Measurements from ENCODE around the gene NTN1. TPM values are rescaled to one million over a fixed set of nuclear protein-coding genes. Genes with fewer than 3 reads are reported as not detected.

NTN1 gene
- total RNA-seq, 2 experiments from 2014 or later, result 0.31 to 0.47 TPM

GRCh38 chr17:9226130-9226793, 205.0 kb downstream of the NTN1 start:
- Mint-ChIP-seq H3K27ac (no peak overlapping the region), H3K9me3 (no peaks in the 10 kb centered on the region), H3K27me3 (ENCODE audit: low read depth) (no peaks in the 10 kb centered on the region), H3K4me1 (ENCODE audit: low read depth) (peaks cover 5% of the 10 kb centered on the region), H3K4me3 (no peak overlapping the region), H3K36me3 (ENCODE audit: low read depth) (no peaks in the 10 kb centered on the region)
- CTCF ChIA-PET, result no interaction called here
- DNase-seq, result no peak
- intact Hi-C loops (cut with micrococcal nuclease), result no loop called here

- Mint-ChIP-seq H3K4me3 (no peak overlapping the region), H3K27me3 (ENCODE audit: low read depth) (no peaks in the 10 kb centered on the region), H3K9me3 (no peaks in the 10 kb centered on the region), H3K27ac (no peak overlapping the region), H3K4me1 (ENCODE audit: low read depth) (peaks cover 5% of the 10 kb centered on the region), H3K36me3 (ENCODE audit: low read depth) (no peaks in the 10 kb centered on the region)
- peak; percentile 80 for DNase-seq
- intact Hi-C loops (cut with micrococcal nuclease), result loop anchor here (1.0 kb wide), 1 partner anchor 64 kb away; no protein-coding TSS in a partner anchor
- CTCF ChIA-PET, result no interaction called here
These were observed 205.5 kb downstream of the NTN1 start for GRCh38 chr17:9226794-9227135.

GRCh38 chr17:9227819-9228407, 206.6 kb downstream of the NTN1 start:
- Mint-ChIP-seq H3K4me3 (no peak overlapping the region), H3K9me3 (no peaks in the 10 kb centered on the region), H3K27me3 (ENCODE audit: low read depth) (no peaks in the 10 kb centered on the region), H3K36me3 (ENCODE audit: low read depth) (no peaks in the 10 kb centered on the region), H3K27ac (no peak overlapping the region), H3K4me1 (ENCODE audit: low read depth) (peaks cover 5% of the 10 kb centered on the region)
- CTCF ChIA-PET, result no interaction called here
- DNase-seq, result no peak
- intact Hi-C loops (cut with micrococcal nuclease), result loop anchor here (1.0 kb wide), 1 partner anchor 62 kb away; no protein-coding TSS in a partner anchor

DNA sequence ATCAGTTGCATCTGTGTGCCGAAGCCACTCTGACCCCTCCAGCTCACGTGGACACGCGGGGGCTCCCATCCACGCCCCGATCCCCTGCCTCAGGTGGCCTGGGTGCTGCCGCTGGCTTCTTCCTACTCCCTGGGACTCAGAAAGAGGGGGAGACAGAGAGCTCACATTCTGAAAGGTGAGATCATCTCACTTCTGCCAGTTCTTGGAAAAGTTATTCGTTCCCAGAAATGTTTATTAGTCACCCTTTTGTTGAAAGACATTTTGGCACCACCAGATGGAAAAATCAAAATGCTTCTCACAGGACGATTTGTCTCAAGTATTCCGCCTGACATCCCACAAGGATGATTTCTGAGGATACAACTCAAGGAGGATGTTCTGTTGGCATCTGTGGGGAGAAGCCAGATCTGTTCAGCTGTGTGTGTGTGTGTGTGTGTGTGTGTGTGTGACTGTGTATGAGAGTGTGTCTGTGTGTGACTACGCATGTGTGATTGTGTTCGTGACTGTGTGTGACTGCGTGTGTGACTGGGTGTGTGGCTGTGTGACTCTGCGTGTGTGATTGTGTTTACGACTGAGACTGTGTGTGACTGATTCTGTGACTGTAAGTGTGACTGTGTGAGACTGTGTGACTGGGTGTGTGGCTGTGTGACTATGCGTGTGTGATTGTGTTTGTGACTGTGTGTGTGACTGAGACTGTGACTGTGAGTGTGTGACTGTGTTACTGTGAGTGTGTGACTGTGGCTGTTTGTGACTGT, 207.3 kb downstream of the NTN1 start:
- CTCF ChIA-PET, result no interaction called here
- Mint-ChIP-seq H3K9me3 (no peaks in the 10 kb centered on the region), H3K27me3 (ENCODE audit: low read depth) (no peaks in the 10 kb centered on the region), H3K4me3 (no peak overlapping the region), H3K36me3 (ENCODE audit: low read depth) (no peaks in the 10 kb centered on the region), H3K27ac (no peak overlapping the region), H3K4me1 (ENCODE audit: low read depth) (peaks cover 5% of the 10 kb centered on the region)
- intact Hi-C loops (cut with micrococcal nuclease), result no loop called here
- no peak for DNase-seq

DNA sequence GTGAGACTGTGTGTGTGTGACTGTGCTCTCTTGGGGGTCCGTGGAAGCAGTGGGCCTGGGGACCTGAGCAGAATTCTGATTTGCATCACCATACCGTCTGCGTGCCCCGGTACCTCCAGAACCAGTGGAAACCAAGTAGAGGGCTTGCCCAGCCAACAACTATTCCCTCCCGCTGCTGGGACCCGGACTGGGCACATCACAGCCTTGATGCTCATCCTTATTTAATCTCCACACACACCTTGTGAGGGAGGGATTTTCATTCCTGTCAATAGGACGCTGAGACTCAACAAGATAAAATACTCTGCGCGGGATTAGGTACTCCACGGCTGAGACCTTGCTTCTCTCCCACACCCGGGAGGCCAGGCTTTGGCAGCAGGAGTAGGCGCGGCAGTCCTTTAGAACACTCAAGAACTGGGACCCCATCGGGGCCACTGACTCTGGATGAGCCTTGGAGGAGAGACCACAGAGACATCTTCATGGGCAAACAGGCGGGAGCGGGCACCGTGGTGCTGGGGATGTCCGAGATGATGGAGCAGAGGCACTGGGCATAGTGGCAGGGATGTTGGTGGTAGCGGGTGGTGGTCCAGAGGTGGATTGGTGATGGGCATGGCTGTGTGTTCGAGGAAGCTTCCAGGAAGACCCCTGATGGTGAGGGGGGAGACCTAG, 208.0 kb downstream of the NTN1 start:
- H3K36me3 Mint-ChIP-seq (ENCODE audit: low read depth), result no peaks in the 10 kb centered on the region
- H3K27me3 Mint-ChIP-seq (ENCODE audit: low read depth), result no peaks in the 10 kb centered on the region
- intact Hi-C loops (cut with micrococcal nuclease), result no loop called here
- CTCF ChIA-PET, result no interaction called here
- no peak overlapping the region for H3K4me3 Mint-ChIP-seq
- no peak overlapping the region for H3K27ac Mint-ChIP-seq
- no peaks in the 10 kb centered on the region for H3K9me3 Mint-ChIP-seq
- DNase-seq, result no peak
- peaks cover 5% of the 10 kb centered on the region for H3K4me1 Mint-ChIP-seq (ENCODE audit: low read depth)

GRCh38 chr17:9229826-9230201, 208.5 kb downstream of the NTN1 start:
- H3K4me1 Mint-ChIP-seq (ENCODE audit: low read depth), result peaks cover 4% of the 10 kb centered on the region
- intact Hi-C loops (cut with micrococcal nuclease), result no loop called here
- no peaks in the 10 kb centered on the region for H3K9me3 Mint-ChIP-seq
- no peak overlapping the region for H3K4me3 Mint-ChIP-seq
- no peak overlapping the region for H3K27ac Mint-ChIP-seq
- H3K36me3 Mint-ChIP-seq (ENCODE audit: low read depth), result no peaks in the 10 kb centered on the region
- H3K27me3 Mint-ChIP-seq (ENCODE audit: low read depth), result no peaks in the 10 kb centered on the region
- no peak for DNase-seq
- CTCF ChIA-PET, result no interaction called here

- no peak for DNase-seq
- Mint-ChIP-seq H3K27me3 (ENCODE audit: low read depth) (no peaks in the 10 kb centered on the region), H3K4me1 (ENCODE audit: low read depth) (peaks cover 3% of the 10 kb centered on the region), H3K36me3 (ENCODE audit: low read depth) (no peaks in the 10 kb centered on the region), H3K27ac (no peak overlapping the region), H3K9me3 (no peaks in the 10 kb centered on the region), H3K4me3 (no peak overlapping the region)
- intact Hi-C loops (cut with micrococcal nuclease), result no loop called here
- CTCF ChIA-PET, result interaction anchor here (0.7 kb wide), 1 partner anchor 29 kb away, joined by 4 read pairs; no protein-coding TSS in a partner anchor
These were observed 209.0 kb downstream of the NTN1 start for GRCh38 chr17:9230346-9230745.

- H3K27ac Mint-ChIP-seq, result no peak overlapping the region
- DNase-seq, result no peak
- peaks cover 3% of the 10 kb centered on the region for H3K4me1 Mint-ChIP-seq (ENCODE audit: low read depth)
- no peak overlapping the region for H3K4me3 Mint-ChIP-seq
- H3K36me3 Mint-ChIP-seq (ENCODE audit: low read depth), result no peaks in the 10 kb centered on the region
- H3K9me3 Mint-ChIP-seq, result no peaks in the 10 kb centered on the region
- CTCF ChIA-PET, result interaction anchor here (0.7 kb wide), 1 partner anchor 29 kb away, joined by 4 read pairs; no protein-coding TSS in a partner anchor
- H3K27me3 Mint-ChIP-seq (ENCODE audit: low read depth), result no peaks in the 10 kb centered on the region
- intact Hi-C loops (cut with micrococcal nuclease), result no loop called here
These were observed 209.6 kb downstream of the NTN1 start for GRCh38 chr17:9230861-9231260.

DNA sequence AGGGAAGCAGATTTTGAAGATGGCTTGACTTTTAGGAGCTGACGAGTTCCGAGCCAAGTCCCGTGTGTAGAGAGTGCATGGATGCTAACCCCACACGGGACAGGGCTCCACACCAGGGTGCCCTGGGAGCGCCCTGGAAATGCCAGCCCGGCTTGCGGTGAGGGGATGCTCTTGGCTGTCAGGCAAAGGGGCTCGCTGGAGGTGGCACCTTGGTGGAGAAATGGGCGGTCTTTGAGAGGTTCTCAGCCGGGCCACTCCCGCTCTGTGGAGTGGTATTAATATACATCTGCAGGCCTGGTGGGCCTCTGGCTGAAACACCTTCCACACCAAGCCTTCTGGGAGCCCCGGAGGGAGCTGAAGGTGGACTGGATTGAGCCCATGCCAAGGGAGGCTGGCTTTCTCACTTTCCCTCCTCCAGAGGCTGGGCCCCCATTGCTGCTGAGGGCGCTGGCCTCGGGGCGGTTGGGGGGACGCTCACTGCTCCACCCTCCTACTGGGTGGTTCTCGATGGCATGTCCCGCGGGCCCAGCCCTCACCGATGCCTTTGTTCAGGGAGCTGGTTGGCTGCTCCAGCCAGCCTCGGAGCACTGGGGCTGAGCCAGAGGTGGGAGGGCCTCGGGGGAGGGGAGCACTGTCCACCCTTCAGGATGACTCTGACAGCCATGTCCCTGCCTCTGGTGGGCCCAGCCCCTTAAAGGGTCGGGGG, 210.3 kb downstream of the NTN1 start:
- no peak for DNase-seq
- H3K36me3 Mint-ChIP-seq (ENCODE audit: low read depth), result no peaks in the 10 kb centered on the region
- no peaks in the 10 kb centered on the region for H3K9me3 Mint-ChIP-seq
- intact Hi-C loops (cut with micrococcal nuclease), result no loop called here
- no peaks in the 10 kb centered on the region for H3K27me3 Mint-ChIP-seq (ENCODE audit: low read depth)
- H3K27ac Mint-ChIP-seq, result no peak overlapping the region
- CTCF ChIA-PET, result no interaction called here
- H3K4me3 Mint-ChIP-seq, result no peak overlapping the region
- H3K4me1 Mint-ChIP-seq (ENCODE audit: low read depth), result peaks cover under 1% of the 10 kb centered on the region

GRCh38 chr17:9232155-9232475, 210.8 kb downstream of the NTN1 start:
- CTCF ChIA-PET, result no interaction called here
- H3K27ac Mint-ChIP-seq, result no peak overlapping the region
- intact Hi-C loops (cut with micrococcal nuclease), result no loop called here
- no peaks in the 10 kb centered on the region for H3K36me3 Mint-ChIP-seq (ENCODE audit: low read depth)
- no peak for DNase-seq
- no peaks in the 10 kb centered on the region for H3K4me1 Mint-ChIP-seq (ENCODE audit: low read depth)
- H3K4me3 Mint-ChIP-seq, result no peak overlapping the region
- no peaks in the 10 kb centered on the region for H3K9me3 Mint-ChIP-seq
- no peaks in the 10 kb centered on the region for H3K27me3 Mint-ChIP-seq (ENCODE audit: low read depth)

GRCh38 chr17:9232591-9233270, 211.4 kb downstream of the NTN1 start:
- no peaks in the 10 kb centered on the region for H3K36me3 Mint-ChIP-seq (ENCODE audit: low read depth)
- CTCF ChIA-PET, result no interaction called here

DNA sequence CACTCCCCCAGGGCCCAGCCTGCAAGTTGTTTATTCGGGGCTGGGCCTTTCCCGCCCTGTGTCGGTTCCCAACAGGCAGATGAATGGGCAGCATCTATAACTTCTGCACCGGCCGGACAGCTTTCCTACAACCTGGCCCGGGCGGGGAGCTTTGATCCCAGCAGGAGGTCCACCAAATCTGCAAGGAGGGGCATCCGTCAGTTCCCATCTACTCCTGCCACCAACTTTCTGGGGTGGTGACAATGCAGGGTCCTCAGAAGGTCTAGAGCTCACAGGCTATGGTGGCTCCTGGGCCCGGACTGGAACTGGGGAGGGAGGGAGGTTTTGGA, 211.9 kb downstream of the NTN1 start:
- Mint-ChIP-seq H3K4me3 (no peak overlapping the region), H3K36me3 (ENCODE audit: low read depth) (no peaks in the 10 kb centered on the region), H3K4me1 (ENCODE audit: low read depth) (no peaks in the 10 kb centered on the region), H3K9me3 (no peaks in the 10 kb centered on the region), H3K27me3 (ENCODE audit: low read depth) (no peaks in the 10 kb centered on the region), H3K27ac (no peak overlapping the region)
- DNase-seq, result no peak
- CTCF ChIA-PET, result no interaction called here
- intact Hi-C loops (cut with micrococcal nuclease), result no loop called here

More at GRCh38 chr17:9232591-9233270, 211.4 kb downstream of the NTN1 start:
- Mint-ChIP-seq H3K9me3 (no peaks in the 10 kb centered on the region), H3K4me3 (no peak overlapping the region), H3K27me3 (ENCODE audit: low read depth) (no peaks in the 10 kb centered on the region), H3K27ac (no peak overlapping the region), H3K4me1 (ENCODE audit: low read depth) (no peaks in the 10 kb centered on the region)
- no peak for DNase-seq
- intact Hi-C loops (cut with micrococcal nuclease), result no loop called here

All from activated naive CD4-positive, alpha-beta T cell treated with anti-CD3 and anti-CD28 coated beads for 36 hours (primary cell).